ENCODE results near the gene NT5M. TPM values are rescaled to one million over a fixed set of nuclear protein-coding genes. Genes with fewer than 3 reads are reported as not detected.

NT5M gene
- polyA plus RNA-seq, 3 donors, result 0.23 to 0.57 (median 0.25) TPM

DNA sequence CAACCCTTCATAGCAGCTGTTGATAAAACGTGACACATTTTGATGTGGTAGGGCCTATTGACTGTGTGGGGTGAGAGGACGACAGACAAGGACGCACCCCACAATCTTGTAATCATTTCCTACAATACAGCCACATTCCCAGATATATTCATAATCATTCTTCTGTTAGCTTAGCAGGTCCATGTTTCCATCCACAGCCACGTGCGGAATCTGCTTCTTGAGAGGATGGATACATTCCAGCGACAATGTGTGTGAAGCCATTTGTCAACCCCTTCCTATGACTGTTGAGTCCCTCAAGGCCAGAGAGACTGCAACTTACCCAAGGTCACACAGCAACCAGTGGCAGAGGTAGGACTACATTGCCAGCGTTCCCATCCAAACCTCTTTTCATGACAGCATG, 13.5 kb upstream of the NT5M start:
- H3K9me3 Mint-ChIP-seq, result no peaks in the 10 kb centered on the region
- no peaks in the 10 kb centered on the region for H3K4me1 Mint-ChIP-seq
- H3K36me3 Mint-ChIP-seq, result no peaks in the 10 kb centered on the region
- Histone ChIP-seq H3K4me1 (ENCODE audit: control insufficient read depth in 1 of 2, insufficient read depth in 2 of 2, low read length in 2 of 2) (no peaks in the 10 kb centered on the region), H3K9me3 (replicated peaks in 1 of 2; ENCODE audit: control insufficient read depth in 1 of 2, insufficient read depth in 1 of 2, low read length in 2 of 2) (no peaks in the 10 kb centered on the region), H3K4me2 (replicated peaks; ENCODE audit: extremely low read depth, low read length, poor library complexity, severe bottlenecking) (no peak overlapping the region), H3K9ac (ENCODE audit: insufficient read depth, low read length, poor library complexity, severe bottlenecking) (no peak overlapping the region), H3K27me3 (ENCODE audit: control insufficient read depth in 2 of 2, insufficient read depth in 2 of 2, low read length in 2 of 2) (no peaks in the 10 kb centered on the region), H2AFZ (ENCODE audit: insufficient read depth, low read depth, low read length, poor library complexity, severe bottlenecking) (no peak overlapping the region), H3K4me3 (replicated peaks in 1 of 3; ENCODE audit: low read depth in 2 of 3, low read length in 3 of 3) (no peak overlapping the region), H4K20me1 (ENCODE audit: insufficient read depth, low read length) (no peaks in the 10 kb centered on the region), H3K27ac (ENCODE audit: low read depth in 1 of 2, low read length in 2 of 2) (no peak overlapping the region), H3K79me2 (ENCODE audit: insufficient read depth, low read length) (no peaks in the 10 kb centered on the region), H3K36me3 (replicated peaks in 1 of 2; ENCODE audit: control insufficient read depth in 1 of 2, insufficient read depth in 2 of 2, low read length in 2 of 2) (no peaks in the 10 kb centered on the region)
- no peak overlapping the region for H3K27ac Mint-ChIP-seq
- intact Hi-C loops (cut with micrococcal nuclease), result no loop called here
- DNase-seq, result no peak
- 75% methylated on average over 4 of the region's 7 CpGs for WGBS (ENCODE audit: insufficient coverage)
- no peak overlapping the region for H3K4me3 Mint-ChIP-seq
- TF ChIP-seq, protein P1, sequence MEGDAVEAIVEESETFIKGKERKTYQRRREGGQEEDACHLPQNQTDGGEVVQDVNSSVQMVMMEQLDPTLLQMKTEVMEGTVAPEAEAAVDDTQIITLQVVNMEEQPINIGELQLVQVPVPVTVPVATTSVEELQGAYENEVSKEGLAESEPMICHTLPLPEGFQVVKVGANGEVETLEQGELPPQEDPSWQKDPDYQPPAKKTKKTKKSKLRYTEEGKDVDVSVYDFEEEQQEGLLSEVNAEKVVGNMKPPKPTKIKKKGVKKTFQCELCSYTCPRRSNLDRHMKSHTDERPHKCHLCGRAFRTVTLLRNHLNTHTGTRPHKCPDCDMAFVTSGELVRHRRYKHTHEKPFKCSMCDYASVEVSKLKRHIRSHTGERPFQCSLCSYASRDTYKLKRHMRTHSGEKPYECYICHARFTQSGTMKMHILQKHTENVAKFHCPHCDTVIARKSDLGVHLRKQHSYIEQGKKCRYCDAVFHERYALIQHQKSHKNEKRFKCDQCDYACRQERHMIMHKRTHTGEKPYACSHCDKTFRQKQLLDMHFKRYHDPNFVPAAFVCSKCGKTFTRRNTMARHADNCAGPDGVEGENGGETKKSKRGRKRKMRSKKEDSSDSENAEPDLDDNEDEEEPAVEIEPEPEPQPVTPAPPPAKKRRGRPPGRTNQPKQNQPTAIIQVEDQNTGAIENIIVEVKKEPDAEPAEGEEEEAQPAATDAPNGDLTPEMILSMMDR (IDR thresholded peaks at IDR 0.05), result no peak
- H3K27me3 Mint-ChIP-seq (ENCODE audit: low read depth in 3 of 3), result peaks cover 0 to 4% (median 2%) of the 10 kb centered on the region in 3 donors

DNA sequence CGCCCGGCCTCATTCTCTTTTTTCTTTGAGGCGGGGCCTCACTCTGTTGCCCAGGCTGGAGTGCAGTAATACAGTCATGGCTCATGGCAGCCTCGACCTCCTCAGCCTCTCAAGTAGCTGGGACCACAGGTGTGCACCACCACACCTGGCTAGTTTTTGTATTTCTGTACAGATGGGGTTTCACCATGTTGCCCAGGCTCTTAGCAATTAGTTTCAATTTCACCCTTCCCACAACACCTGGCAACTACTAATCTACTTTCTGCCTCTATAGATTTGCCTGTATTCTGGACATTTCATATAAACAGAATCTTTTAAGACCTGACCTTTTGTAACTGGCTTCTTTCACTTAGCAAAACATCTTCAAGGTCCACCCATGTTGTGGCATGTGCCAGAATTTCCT, 8.0 kb upstream of the NT5M start:
- H3K4me3 Mint-ChIP-seq, result no peak overlapping the region

More for the DNA sequence above, 8.0 kb upstream of the NT5M start:
- no peaks in the 10 kb centered on the region for H3K27me3 ChIP-seq (ENCODE audit: control insufficient read depth in 2 of 2, insufficient read depth in 2 of 2, low read length in 2 of 2)
- H3K4me1 Mint-ChIP-seq, result peaks cover under 1% of the 10 kb centered on the region
- peaks cover 0 to 4% (median 3%) of the 10 kb centered on the region in 3 donors for H3K27me3 Mint-ChIP-seq (ENCODE audit: low read depth in 3 of 3)
- H2AFZ ChIP-seq (ENCODE audit: insufficient read depth, low read depth, low read length, poor library complexity, severe bottlenecking), result no peak overlapping the region
- intact Hi-C loops (cut with micrococcal nuclease), result no loop called here
- H3K9me3 ChIP-seq (replicated peaks in 1 of 2; ENCODE audit: control insufficient read depth in 1 of 2, insufficient read depth in 1 of 2, low read length in 2 of 2), result no peaks in the 10 kb centered on the region
- H3K36me3 Mint-ChIP-seq, result no peaks in the 10 kb centered on the region
- H3K9ac ChIP-seq (ENCODE audit: insufficient read depth, low read length, poor library complexity, severe bottlenecking), result no peak overlapping the region
- no peak overlapping the region for H3K4me2 ChIP-seq (replicated peaks; ENCODE audit: extremely low read depth, low read length, poor library complexity, severe bottlenecking)
- no peaks in the 10 kb centered on the region for H3K36me3 ChIP-seq (replicated peaks in 1 of 2; ENCODE audit: control insufficient read depth in 1 of 2, insufficient read depth in 2 of 2, low read length in 2 of 2)
- TF ChIP-seq, protein P1 (IDR thresholded peaks at IDR 0.05), result no peak
- no peaks in the 10 kb centered on the region for H3K9me3 Mint-ChIP-seq
- no peak overlapping the region for H3K27ac Mint-ChIP-seq
- H3K79me2 ChIP-seq (ENCODE audit: insufficient read depth, low read length), result no peaks in the 10 kb centered on the region
- no peak for DNase-seq
- H4K20me1 ChIP-seq (ENCODE audit: insufficient read depth, low read length), result no peaks in the 10 kb centered on the region
- 100% methylated on average over 2 of the region's 4 CpGs for WGBS (ENCODE audit: insufficient coverage)
- H3K4me1 ChIP-seq (ENCODE audit: control insufficient read depth in 1 of 2, insufficient read depth in 2 of 2, low read length in 2 of 2), result no peaks in the 10 kb centered on the region
- no peak overlapping the region for H3K27ac ChIP-seq (ENCODE audit: low read depth in 1 of 2, low read length in 2 of 2)
- no peak overlapping the region for H3K4me3 ChIP-seq (replicated peaks in 1 of 3; ENCODE audit: low read depth in 2 of 3, low read length in 3 of 3)
